ENCODE data around the gene TNIK.

TNIK gene

GRCh38 chr3:171225165-171225564 is 235.0 kb downstream of the TNIK start:
- DNase-seq (ENCODE audit: low spot score) = no peak
- ChIA-PET POLR2A (ENCODE audit: low non-redundant PET) (no interaction called here), CTCF (interaction anchor here (0.6 to 0.7 kb wide), 2 partner anchors 9 to 102 kb away, joined by 3 to 4 read pairs; no protein-coding TSS in a partner anchor)
- no peak overlapping the region for H3K27ac ChIP-seq
- TF ChIP-seq, protein P1, sequence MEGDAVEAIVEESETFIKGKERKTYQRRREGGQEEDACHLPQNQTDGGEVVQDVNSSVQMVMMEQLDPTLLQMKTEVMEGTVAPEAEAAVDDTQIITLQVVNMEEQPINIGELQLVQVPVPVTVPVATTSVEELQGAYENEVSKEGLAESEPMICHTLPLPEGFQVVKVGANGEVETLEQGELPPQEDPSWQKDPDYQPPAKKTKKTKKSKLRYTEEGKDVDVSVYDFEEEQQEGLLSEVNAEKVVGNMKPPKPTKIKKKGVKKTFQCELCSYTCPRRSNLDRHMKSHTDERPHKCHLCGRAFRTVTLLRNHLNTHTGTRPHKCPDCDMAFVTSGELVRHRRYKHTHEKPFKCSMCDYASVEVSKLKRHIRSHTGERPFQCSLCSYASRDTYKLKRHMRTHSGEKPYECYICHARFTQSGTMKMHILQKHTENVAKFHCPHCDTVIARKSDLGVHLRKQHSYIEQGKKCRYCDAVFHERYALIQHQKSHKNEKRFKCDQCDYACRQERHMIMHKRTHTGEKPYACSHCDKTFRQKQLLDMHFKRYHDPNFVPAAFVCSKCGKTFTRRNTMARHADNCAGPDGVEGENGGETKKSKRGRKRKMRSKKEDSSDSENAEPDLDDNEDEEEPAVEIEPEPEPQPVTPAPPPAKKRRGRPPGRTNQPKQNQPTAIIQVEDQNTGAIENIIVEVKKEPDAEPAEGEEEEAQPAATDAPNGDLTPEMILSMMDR (conservative IDR thresholded peaks at IDR 0.05; ENCODE audit: low read depth) = no peak

DNA sequence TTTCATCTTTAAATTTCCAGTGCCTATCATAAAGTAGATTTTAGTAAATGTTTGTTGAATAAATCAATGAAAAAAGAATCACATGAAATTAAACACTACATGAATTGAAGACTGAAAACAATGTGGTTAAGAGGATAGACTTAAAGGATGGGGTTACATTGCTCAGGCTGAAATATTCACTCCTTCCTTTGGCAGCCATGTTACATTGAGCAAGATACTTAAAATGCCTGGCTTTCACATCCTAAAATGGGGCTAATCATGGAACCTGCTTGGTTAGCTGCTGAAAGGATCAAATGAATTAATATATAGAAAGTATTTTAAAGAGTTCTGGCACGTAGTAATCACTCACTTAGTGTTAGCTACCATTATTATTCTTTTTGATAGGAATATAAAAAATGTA is 236.8 kb downstream of the TNIK start:
- ChIA-PET POLR2A (ENCODE audit: low non-redundant PET) (no interaction called here), CTCF (no interaction called here)
- no peak overlapping the region for H3K27ac ChIP-seq
- TF ChIP-seq, protein P1 (conservative IDR thresholded peaks at IDR 0.05; ENCODE audit: low read depth) = no peak
- no peak for DNase-seq (ENCODE audit: low spot score)

- DNase-seq (ENCODE audit: low spot score) = no peak
- ChIA-PET POLR2A (ENCODE audit: low non-redundant PET) (no interaction called here), CTCF (interaction anchor here (0.7 kb wide), 1 partner anchor 21 kb away, joined by 7 read pairs; no protein-coding TSS in a partner anchor)
- no peak overlapping the region for H3K27ac ChIP-seq
- TF ChIP-seq, protein P1 (conservative IDR thresholded peaks at IDR 0.05; ENCODE audit: low read depth) = no peak
Measured at GRCh38 chr3:171222995-171223394, 237.2 kb downstream of the TNIK start.

DNA sequence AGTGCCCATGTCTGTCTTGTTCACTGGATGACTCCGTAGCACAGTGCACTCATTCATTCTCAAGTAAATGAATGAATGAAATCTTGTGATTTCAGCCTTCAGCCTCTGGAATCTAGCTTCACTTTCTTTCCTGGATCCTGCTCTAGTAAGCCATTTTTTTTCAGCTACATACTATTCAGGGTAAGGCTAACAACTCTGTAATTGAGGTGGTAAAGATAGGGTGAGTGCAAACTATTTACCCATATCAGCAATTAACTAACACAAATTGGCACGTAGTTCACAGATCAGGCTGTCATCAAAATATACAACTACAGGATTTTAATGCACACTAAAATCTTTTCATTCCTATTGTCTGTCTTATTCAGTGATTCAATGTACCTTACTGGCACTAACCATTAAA is 238.6 kb downstream of the TNIK start:
- POLR2A ChIA-PET (ENCODE audit: low non-redundant PET) = no interaction called here
- DNase-seq (ENCODE audit: low spot score) = no peak
- CTCF ChIA-PET = interaction anchor here (0.6 kb wide), 2 partner anchors 16 to 132 kb away, joined by 3 read pairs; no protein-coding TSS in a partner anchor
- no peak overlapping the region for H3K27ac ChIP-seq
- TF ChIP-seq, protein P1 (conservative IDR thresholded peaks at IDR 0.05; ENCODE audit: low read depth) = no peak

- TF ChIP-seq, protein P1 (conservative IDR thresholded peaks at IDR 0.05; ENCODE audit: low read depth) = no peak
- no peak overlapping the region for H3K27ac ChIP-seq
- CTCF ChIA-PET = interaction anchor here (0.6 kb wide), 1 partner anchor 15 kb away, joined by 3 read pairs; no protein-coding TSS in a partner anchor
- POLR2A ChIA-PET (ENCODE audit: low non-redundant PET) = no interaction called here
- DNase-seq (ENCODE audit: low spot score) = no peak
Measured at GRCh38 chr3:171221104-171221503, 239.1 kb downstream of the TNIK start.

DNA sequence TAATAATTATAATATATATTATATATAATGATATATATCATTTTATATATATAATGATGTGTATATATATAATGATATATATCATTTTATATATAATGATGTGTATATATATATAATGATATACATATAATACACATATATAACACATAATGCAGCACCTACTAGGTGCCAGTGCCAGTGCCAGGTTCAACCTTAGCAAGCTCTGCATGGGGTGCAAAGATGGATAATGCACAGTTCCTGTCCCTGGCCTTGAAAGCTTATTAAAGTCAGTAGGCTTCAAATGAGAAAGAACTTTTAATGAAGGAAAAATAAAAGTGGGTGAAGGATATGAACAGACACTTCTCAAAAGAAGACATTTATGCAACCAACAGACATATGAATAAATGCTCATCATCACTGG is 240.9 kb downstream of the TNIK start:
- H3K27ac ChIP-seq = no peak overlapping the region
- CTCF ChIA-PET = no interaction called here
- POLR2A ChIA-PET (ENCODE audit: low non-redundant PET) = no interaction called here
- no peak for DNase-seq (ENCODE audit: low spot score)
- TF ChIP-seq, protein P1 (conservative IDR thresholded peaks at IDR 0.05; ENCODE audit: low read depth) = no peak

DNA sequence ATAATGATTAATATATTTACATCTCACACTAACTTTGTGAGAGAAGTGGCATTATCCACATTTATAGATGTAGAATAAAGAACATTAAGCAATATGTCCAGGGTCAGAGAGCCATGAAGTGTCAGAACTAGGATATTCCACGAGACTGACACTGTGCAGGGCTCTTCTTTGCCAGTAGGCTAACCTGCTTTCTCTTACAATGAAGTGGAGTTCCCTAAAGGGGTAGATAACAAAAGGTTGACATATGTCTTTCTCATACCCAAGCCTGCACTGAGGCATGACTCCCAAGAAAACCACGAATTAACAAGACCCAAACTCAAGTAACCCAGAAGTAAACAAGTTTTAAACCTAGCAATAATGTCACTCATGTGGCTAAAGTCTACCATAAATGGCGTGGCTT is 242.1 kb downstream of the TNIK start:
- ChIA-PET CTCF (no interaction called here), POLR2A (ENCODE audit: low non-redundant PET) (no interaction called here)
- no peak overlapping the region for H3K27ac ChIP-seq
- no peak for DNase-seq (ENCODE audit: low spot score)
- TF ChIP-seq, protein P1 (conservative IDR thresholded peaks at IDR 0.05; ENCODE audit: low read depth) = no peak

Data from RWPE1 (cell line).